Right ventricle myocardium inferior (tissue), 1 donor: ENCODE results near the gene RPS4Y2. TPM values are rescaled to one million over a fixed set of nuclear protein-coding genes. Genes with fewer than 3 reads are reported as not detected.
A peak's percentile ranks its signal among the peaks of the same experiment; 100 is the strongest.

Experiments
- ATAC-seq: fragments of 200-7000 bp; cut with Tn5 transposase; one replicate; pipeline ENCODE4 v1.9.1; 2020; ENCODE audit warnings: mild to moderate bottlenecking, moderate library complexity
- DNase-seq: peaks from one replicate; pipeline ENCODE4 v3.0.0; 2021; ENCODE audit errors: missing footprints
- intact Hi-C: fragments of 100-400 bp; cut with DNase I; formaldehyde crosslinking; loops from one replicate; pipeline ENCODE4 v1.11.0; 2022
- long read RNA-seq: library from polyadenylated mRNA; unstranded; transcript quantifications from one replicate; pipeline ENCODE4 v2.0.0, GENCODE V29; 2021
- total RNA-seq: library from RNA; stranded (reverse); fragmentation: NEBNext Ultra II Directional; extraction: Animal tissue kit (Norgen Biotek cat#: 25700); gene quantifications from one replicate; pipeline ENCODE4 v1.2.1, GENCODE V29; 2021
- donor health status: DM: no; HTN: yes; CAD: no; lungs with severe emphysema.

Gene RPS4Y2
- not detected for total RNA-seq
- long read RNA-seq = 0 reads

GRCh38 chrY:20755808-20756207, at the start of gene RPS4Y2:
Gene RPS4Y2 (plus strand): TSS chrY:20756108. CDS start chrY:20756164, 56 bp downstream.
- intact Hi-C loops = no loop called here
- DNase-seq (no peak), ATAC-seq (no peak)

DNA sequence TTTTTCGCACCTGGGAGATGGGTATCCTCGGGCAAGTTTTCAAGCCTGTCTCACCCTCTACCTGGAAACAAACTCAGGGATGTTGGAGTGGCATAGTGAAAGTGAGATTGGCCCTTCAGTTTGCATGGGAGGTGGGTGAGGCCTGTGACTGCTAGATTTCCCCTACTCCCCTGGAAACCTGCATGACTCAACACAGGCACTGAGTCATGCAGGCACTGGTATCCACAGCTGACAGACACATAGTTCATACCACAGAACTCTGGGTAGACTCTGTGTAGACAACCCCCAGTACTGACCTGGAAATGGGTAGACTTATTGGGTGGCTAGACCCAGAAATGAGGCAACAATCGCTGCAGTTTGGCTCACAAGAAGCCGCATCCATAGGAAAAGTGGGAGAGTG, 41.5 kb upstream of the RPS4Y2 start:
- intact Hi-C loops = no loop called here
- ATAC-seq (no peak), DNase-seq (no peak)

DNA sequence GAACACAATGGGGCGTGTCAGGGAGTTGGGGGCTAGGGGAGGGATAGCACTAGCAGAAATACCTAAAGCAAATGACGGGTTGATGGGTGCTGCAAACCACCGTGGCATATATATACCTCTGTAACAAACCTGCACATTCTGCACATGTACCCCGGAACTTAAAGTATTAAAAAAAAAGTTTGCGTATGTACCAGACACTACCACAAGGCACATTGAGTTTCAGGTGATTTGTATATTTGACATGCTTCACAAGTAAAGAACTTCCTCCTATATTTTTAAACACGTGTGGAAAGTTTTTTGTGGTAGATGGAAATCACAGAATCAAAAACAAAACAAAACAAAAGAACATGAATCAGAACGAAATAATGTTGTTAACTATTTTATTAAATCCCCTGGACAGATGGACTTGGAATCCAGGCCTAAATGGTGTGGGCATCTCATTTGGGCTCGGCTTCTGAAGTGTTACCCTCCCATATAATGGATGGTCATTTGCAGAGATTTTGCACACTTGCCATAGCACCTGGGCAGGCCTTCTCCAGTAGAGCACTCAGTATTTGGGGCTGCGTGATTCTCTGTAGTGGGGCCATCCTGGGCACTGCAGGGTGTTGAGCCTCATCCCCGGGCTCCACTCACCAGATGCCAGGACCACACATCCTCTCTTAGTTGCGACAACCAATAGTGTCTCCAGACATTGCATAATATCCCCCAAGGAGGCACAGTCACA, 29.6 kb upstream of the RPS4Y2 start:
- no peak for ATAC-seq

DNA sequence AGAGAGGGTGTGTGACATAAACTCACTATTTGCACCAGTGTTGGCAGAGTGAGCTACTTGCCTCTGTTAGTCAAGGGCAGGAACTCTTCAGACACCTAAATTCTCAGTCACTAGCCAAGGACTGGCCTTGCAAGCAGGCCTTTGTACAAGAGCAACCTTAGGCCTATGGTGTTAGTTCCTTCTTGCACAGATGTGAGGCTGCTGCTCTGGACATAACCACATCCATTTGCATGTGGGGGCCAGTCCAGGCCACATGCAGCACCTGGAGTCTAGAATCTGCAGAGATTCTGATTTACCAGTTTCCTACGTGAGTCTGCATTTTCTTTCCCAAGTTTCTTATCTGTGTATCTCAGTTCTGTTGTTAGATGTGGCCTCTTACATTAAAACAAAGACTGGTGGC, 20.7 kb upstream of the RPS4Y2 start:
- DNase-seq (no peak), ATAC-seq (no peak)
- intact Hi-C loops = loop anchor here (5.0 kb wide), 1 partner anchor 178 kb away; no protein-coding TSS in a partner anchor

More for the DNA sequence above, 29.6 kb upstream of the RPS4Y2 start:
- no peak for DNase-seq
- intact Hi-C loops = no loop called here

DNA sequence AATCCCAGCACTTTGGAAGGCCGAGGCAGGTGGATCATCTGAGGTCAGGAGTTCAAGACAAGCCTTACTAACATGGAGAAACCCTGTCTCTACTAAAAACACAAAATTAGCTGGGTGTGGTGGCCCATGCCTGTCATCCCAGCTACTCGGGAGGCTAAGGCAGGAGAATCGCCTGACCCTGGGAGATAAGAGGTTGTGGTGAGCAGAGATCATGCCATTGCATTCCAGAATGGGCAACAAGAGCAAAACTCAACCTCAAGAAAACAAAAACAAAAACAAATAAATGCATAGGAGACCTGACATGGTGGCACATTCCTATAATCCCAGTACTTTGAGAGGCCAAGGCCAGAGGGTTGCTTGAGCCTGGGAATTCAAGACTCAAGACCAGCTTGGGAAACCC, 16.1 kb upstream of the RPS4Y2 start:
- DNase-seq (no peak), ATAC-seq (no peak)
- intact Hi-C loops = loop anchor here (5.0 to 10.0 kb wide), 2 partner anchors 183 to 925 kb away; no protein-coding TSS in a partner anchor

DNA sequence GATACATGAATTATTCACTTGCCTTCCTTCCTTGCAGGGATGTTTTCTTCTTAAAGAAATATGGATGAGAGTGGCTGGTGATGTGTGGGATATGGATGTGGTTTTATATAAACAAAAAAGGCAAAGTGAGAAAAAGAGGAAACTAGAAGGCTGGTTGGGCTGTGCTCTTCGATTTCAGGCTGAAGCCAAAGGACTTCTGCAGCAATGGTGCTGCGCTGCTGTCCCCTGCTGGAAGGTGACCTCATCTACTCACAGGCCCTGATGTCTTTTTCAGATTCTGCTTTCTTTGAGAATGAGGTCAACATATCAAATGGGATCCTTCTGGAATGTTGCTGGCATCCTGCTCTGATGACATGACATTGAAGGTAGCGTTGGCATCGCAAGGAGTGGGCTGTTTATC, 15.3 kb upstream of the RPS4Y2 start:
- intact Hi-C loops = loop anchor here (10.0 kb wide), 1 partner anchor 926 kb away; no protein-coding TSS in a partner anchor
- DNase-seq = no peak
- ATAC-seq = no peak

DNA sequence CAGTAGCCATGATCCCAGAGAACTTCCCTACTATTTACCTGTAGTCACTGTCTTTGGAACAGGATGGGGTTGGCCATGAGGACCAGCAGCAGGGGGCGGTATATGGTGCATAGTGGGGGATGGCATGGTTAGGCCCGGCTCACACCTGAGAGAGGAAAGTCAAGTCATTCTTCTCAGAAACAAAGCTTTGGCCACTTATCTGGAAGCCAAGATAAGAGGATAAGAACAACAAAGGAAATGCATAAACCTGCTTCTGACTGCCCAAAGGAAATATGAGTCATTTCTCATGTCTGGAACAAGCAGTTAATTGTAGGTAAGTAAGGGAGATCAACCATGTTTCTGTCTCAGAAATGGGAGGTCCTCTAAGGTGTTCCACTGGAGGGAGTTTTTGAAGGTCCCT, 10.8 kb upstream of the RPS4Y2 start:
- no peak for ATAC-seq
- intact Hi-C loops = loop anchor here (10.0 kb wide), 1 partner anchor 930 kb away; no protein-coding TSS in a partner anchor
- no peak for DNase-seq

- DNase-seq (no peak), ATAC-seq (no peak)
- intact Hi-C loops = loop anchor here (10.0 kb wide), 1 partner anchor 932 kb away; no protein-coding TSS in a partner anchor
Observed at GRCh38 chrY:20746919-20747318, 9.0 kb upstream of the RPS4Y2 start.

DNA sequence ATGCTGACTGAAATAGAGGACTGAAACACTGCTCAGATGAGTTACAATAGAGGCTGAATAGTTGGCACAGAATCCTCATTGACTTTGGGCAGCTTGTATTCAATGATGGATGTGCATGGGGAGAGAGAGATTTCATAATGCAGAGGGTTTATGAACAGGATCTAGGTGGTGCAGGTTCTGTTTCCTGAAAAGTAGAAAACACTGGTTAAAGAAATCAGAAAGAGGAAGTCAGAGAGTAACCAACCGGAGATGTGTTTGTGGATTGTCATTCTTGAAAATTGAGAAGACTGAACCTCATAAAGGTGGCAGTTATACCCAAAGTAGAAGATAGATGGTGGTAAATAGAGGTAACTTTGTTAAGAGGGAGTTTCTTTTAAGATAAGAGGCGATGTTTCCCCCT, 8.0 kb downstream of the RPS4Y2 start:
- intact Hi-C loops = no loop called here

GRCh38 chrY:20765117-20765516, 9.2 kb downstream of the RPS4Y2 start:
- no peak for ATAC-seq
- intact Hi-C loops = no loop called here

More for the DNA sequence above, 8.0 kb downstream of the RPS4Y2 start:
- DNase-seq (no peak), ATAC-seq (no peak)

DNA sequence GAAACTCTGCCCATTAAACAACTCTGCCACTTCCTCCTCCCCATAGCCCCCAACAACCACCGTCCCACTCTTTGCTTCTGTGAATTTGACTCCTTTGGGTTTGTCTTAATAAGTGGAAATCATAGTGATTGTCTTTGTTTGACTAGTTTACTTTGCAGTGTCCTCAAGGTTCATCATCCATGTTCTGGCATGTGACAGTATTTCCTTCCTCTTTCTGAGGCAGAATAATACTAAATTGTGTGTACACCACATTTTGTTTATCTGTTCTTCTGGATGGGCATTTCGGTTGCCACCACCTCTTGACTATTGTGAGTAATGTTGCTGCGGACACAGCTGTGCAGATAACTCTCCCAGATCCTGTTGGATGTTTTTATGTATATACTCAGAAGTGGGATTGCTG, 14.8 kb downstream of the RPS4Y2 start:
- ATAC-seq = no peak
- intact Hi-C loops = no loop called here
- no peak for DNase-seq

More at GRCh38 chrY:20765117-20765516, 9.2 kb downstream of the RPS4Y2 start:
- DNase-seq = no peak

- ATAC-seq = no peak
- DNase-seq = no peak
- intact Hi-C loops = no loop called here
Observed at GRCh38 chrY:20776104-20776503, 20.2 kb downstream of the RPS4Y2 start.

DNA sequence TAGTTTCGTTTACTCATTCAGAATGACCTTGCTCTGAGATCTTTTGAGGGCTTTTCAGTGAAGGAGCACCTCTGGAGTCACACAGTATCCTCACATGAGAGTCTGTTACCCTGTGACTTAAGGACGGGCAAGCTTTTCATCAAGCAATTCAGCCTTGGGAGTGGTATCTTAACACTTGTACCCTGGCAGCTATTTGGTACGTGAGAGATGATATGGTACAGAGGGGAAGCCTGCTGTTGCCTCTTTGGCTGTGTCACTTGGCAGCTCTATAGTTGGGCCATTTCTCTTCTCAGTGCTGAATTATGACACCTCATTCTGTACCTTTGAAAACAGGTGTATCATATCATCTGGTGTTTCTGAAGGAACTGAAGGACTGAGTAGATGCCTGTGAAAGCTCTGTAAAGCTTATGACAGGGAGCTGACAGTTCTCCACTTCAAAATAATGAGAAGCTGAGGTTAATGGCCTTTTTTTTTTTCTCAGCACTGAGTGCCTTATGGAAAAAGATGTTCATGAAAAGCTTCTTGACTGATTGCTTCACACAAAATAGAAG, 24.3 kb downstream of the RPS4Y2 start:
- no peak for DNase-seq
- intact Hi-C loops = no loop called here
- ATAC-seq = peak; percentile 63

DNA sequence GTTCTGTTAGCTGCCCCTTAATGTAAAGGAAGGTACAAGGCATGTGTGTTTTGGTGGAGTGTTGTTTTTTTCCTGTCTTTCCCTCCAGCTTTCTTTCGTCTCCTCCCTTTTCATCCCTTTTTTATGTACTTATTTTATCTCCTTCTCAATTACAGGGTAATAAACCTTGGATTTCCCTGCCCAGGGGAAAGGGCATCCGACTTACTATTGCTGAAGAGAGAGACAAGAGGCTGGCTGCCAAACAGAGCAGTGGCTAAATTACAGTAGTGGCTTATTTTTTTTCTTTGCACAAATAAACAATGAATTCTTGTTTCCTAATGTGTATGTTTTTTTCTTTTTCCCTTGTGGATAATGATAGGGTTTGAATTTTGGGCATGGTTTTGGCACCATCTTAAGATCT, 24.9 kb downstream of the RPS4Y2 start:
- DNase-seq (no peak), ATAC-seq (no peak)
- intact Hi-C loops = no loop called here

DNA sequence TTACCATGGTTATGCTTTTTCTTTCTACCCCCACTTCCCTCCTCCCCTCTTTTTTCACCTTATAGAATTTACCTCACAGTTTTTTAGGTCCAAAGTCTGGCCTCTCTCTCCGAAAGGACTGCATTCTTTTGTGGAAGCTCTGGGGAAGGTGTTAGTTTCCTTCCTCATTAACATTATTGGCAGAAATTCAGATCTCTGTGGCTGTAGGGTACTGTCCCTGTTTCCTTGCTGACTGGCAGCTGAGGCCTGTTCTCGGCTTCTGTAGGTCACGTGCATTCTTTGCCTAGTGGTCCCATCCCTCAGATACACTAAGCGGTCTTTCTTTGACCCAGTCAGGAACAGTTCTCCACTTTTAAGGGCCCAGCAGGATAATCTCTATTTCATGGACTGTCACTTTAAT, 25.5 kb downstream of the RPS4Y2 start:
- intact Hi-C loops = no loop called here
- DNase-seq (no peak), ATAC-seq (no peak)

GRCh38 chrY:20784965-20785364, 29.1 kb downstream of the RPS4Y2 start:
- DNase-seq = no peak
- intact Hi-C loops = no loop called here
- no peak for ATAC-seq

- no peak for ATAC-seq
- intact Hi-C loops = no loop called here
Observed at GRCh38 chrY:20787076-20787475, 31.2 kb downstream of the RPS4Y2 start.

GRCh38 chrY:20798351-20799049, 42.6 kb downstream of the RPS4Y2 start:
- DNase-seq = peak; percentile 18
- intact Hi-C loops = no loop called here
- ATAC-seq = no peak

More at GRCh38 chrY:20787076-20787475, 31.2 kb downstream of the RPS4Y2 start:
- no peak for DNase-seq

- no peak for ATAC-seq
- DNase-seq = no peak
- intact Hi-C loops = no loop called here
Observed at GRCh38 chrY:20802659-20803058, 46.8 kb downstream of the RPS4Y2 start.

- intact Hi-C loops = no loop called here
- ATAC-seq (no peak), DNase-seq (no peak)
Observed at GRCh38 chrY:20806243-20806642, 50.3 kb downstream of the RPS4Y2 start.
